ENCODE measurements around the gene IMMP2L. TPM values are rescaled to one million over a fixed set of nuclear protein-coding genes. Genes with fewer than 3 reads are reported as not detected.

Gene IMMP2L
- total and polyA plus RNA-seq, 2 of the 13 experiments (the other 11 are each of a cell fraction or from before 2014, with no cell fraction given), result 7.8 to 16.9 TPM

- ATAC-seq (no peak), DNase-seq (ENCODE audit: low spot score) (no peak), FAIRE-seq (no peak)
- intact Hi-C loops (cut with micrococcal nuclease; ENCODE audit: unreplicated experiment) (no loop called here), in situ Hi-C loops (cut with HindIII; ENCODE audit: extremely low pct_ligation_motif_present, low pct_unique_long_range_greater_than_20kb) (no loop called here)
- TF ChIP-seq ZNF235 (CRISPR knock-in tag; IDR thresholded peaks at IDR 0.05; ENCODE audit: borderline replicate concordance) (no peak), FOXO1 (CRISPR knock-in tag; IDR thresholded peaks at IDR 0.05) (no peak), ZNF772 (CRISPR knock-in tag; IDR thresholded peaks at IDR 0.05) (no peak), ZNF451 (CRISPR knock-in tag; IDR thresholded peaks at IDR 0.05) (no peak), ZNF383 (CRISPR knock-in tag; IDR thresholded peaks at IDR 0.05; ENCODE audit: borderline replicate concordance) (no peak), ZNF33A (CRISPR knock-in tag; IDR thresholded peaks at IDR 0.05; ENCODE audit: borderline replicate concordance) (no peak), THAP8 (CRISPR knock-in tag; IDR thresholded peaks at IDR 0.05; ENCODE audit: borderline replicate concordance) (no peak), CHCHD3 (CRISPR knock-in tag; IDR thresholded peaks at IDR 0.05) (no peak), ZNF496 (CRISPR knock-in tag; IDR thresholded peaks at IDR 0.05; ENCODE audit: insufficient replicate concordance) (no peak), GFI1 (CRISPR knock-in tag; IDR thresholded peaks at IDR 0.05; ENCODE audit: borderline replicate concordance) (no peak), ZNF20 (CRISPR knock-in tag; IDR thresholded peaks at IDR 0.05) (no peak), YEATS4 (CRISPR knock-in tag; IDR thresholded peaks at IDR 0.05; ENCODE audit: borderline replicate concordance) (no peak), ZHX1 (CRISPR knock-in tag; IDR thresholded peaks at IDR 0.05; ENCODE audit: low read depth) (no peak), ZNF580 (CRISPR knock-in tag; IDR thresholded peaks at IDR 0.05; ENCODE audit: borderline replicate concordance, low read depth) (no peak), TEF (CRISPR knock-in tag; IDR thresholded peaks at IDR 0.05) (no peak), SP4 (CRISPR knock-in tag; IDR thresholded peaks at IDR 0.05) (no peak), ZNF280D (CRISPR knock-in tag; IDR thresholded peaks at IDR 0.05) (no peak), ZSCAN25 (CRISPR knock-in tag; IDR thresholded peaks at IDR 0.05) (no peak)
- no peak overlapping the region for H2AFZ ChIP-seq (ENCODE audit: low read length)
- CTCF ChIA-PET (ENCODE audit: low intra/inter-chr PET ratio, low total read pairs), result no interaction called here
- no peaks in the 10 kb centered on the region for H3K36me3 ChIP-seq (replicated peaks in 1 of 2; ENCODE audit: control insufficient read depth in 1 of 2, insufficient read depth in 2 of 2, low read length in 2 of 2)
- no peak overlapping the region for H3K27ac ChIP-seq (ENCODE audit: extremely low read length, insufficient read depth, low read length)
- no peaks in the 10 kb centered on the region for H3K79me2 ChIP-seq (ENCODE audit: insufficient read depth, low read length)
- POLR2A ChIA-PET, result no interaction called here
- H3K9me3 ChIP-seq (ENCODE audit: low read length), result no peaks in the 10 kb centered on the region
- H3K4me3 ChIP-seq (replicated peaks in 1 of 3; ENCODE audit: insufficient read depth in 1 of 3, low read depth in 2 of 3, low read length in 3 of 3), result no peak overlapping the region
- H3K9ac ChIP-seq (ENCODE audit: insufficient read depth, low read depth, low read length), result no peak overlapping the region
- no TSS peak for BruUV-seq (replicated peaks)
- no peaks in the 10 kb centered on the region for H3K4me1 ChIP-seq (ENCODE audit: insufficient read depth, low read length)
- WGBS (ENCODE audit: low lambda C conversion rate), result 68% methylated on average over 3 of the region's 3 CpGs
- no peaks in the 10 kb centered on the region for H4K20me1 ChIP-seq (ENCODE audit: insufficient read depth, low read length)
- H3K27me3 ChIP-seq (ENCODE audit: control insufficient read depth in 1 of 2, insufficient read depth in 2 of 2, low read length in 2 of 2), result no peaks in the 10 kb centered on the region
- H3K4me2 ChIP-seq (ENCODE audit: low read depth, low read length), result no peak overlapping the region
These were observed 556.3 kb downstream of the IMMP2L start for GRCh38 chr7:111006040-111006439.

Measured in HepG2 (cell line).